ENCODE measurements around the gene RHBDD1. TPM values are rescaled to one million over a fixed set of nuclear protein-coding genes. Genes with fewer than 3 reads are reported as not detected.

RHBDD1 gene
- total RNA-seq, 2 donors from 2014 or later, result 7.9 to 9.9 TPM

- no peak for ATAC-seq
- Histone ChIP-seq H3K27me3 (no peaks in the 10 kb centered on the region), H3K27ac (peak overlapping the region; percentile 87 to 97 (median 95)), H3K9me3 (no peaks in the 10 kb centered on the region), H3K4me3 (no peak overlapping the region), H3K4me1 (peaks cover 58% of the 10 kb centered on the region), H3K36me3 (replicated peaks in 1 of 2; ENCODE audit: insufficient read depth in 1 of 2, low read depth in 2 of 2) (no peaks in the 10 kb centered on the region)
- WGBS, 2 donors, result 39 to 51% methylated on average over 2 of the region's 2 CpGs
- intact Hi-C loops (cut with DNase I), result no loop called here
- DNase-seq, result no peak
- TF ChIP-seq, protein P1, sequence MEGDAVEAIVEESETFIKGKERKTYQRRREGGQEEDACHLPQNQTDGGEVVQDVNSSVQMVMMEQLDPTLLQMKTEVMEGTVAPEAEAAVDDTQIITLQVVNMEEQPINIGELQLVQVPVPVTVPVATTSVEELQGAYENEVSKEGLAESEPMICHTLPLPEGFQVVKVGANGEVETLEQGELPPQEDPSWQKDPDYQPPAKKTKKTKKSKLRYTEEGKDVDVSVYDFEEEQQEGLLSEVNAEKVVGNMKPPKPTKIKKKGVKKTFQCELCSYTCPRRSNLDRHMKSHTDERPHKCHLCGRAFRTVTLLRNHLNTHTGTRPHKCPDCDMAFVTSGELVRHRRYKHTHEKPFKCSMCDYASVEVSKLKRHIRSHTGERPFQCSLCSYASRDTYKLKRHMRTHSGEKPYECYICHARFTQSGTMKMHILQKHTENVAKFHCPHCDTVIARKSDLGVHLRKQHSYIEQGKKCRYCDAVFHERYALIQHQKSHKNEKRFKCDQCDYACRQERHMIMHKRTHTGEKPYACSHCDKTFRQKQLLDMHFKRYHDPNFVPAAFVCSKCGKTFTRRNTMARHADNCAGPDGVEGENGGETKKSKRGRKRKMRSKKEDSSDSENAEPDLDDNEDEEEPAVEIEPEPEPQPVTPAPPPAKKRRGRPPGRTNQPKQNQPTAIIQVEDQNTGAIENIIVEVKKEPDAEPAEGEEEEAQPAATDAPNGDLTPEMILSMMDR (IDR thresholded peaks at IDR 0.05), result no peak
- no peak for TF ChIP-seq POLR2A (IDR thresholded peaks at IDR 0.05)
These were observed 45.4 kb upstream of the RHBDD1 start for GRCh38 chr2:226790431-226790830.

DNA sequence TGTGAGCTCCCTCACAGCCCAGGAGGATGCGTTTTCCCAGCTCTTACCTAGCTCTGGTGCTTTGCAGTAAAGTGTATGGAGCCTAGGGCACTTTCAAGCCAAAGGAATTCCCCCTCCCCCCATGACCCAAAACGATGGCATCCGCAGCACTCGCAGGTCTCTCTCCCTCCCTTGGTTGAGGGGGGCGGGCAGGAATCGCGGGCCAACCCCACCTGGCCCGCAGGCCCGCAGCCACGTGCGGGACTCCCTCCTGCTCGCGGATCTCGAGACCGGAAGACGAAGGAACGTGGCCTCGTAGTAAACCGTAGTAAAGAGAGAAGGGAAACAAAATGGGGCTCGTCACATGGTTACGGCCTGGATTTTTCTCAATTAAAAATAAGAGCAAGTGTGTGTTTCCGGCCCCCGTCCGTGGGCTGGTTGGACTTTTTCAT lies 44.8 kb upstream of the RHBDD1 start:
- H3K9me3 ChIP-seq, result no peaks in the 10 kb centered on the region
- TF ChIP-seq POLR2A (IDR thresholded peaks at IDR 0.05), result no peak
- TF ChIP-seq, protein P1 (IDR thresholded peaks at IDR 0.05), result no peak
- peaks cover 64% of the 10 kb centered on the region for H3K4me1 ChIP-seq
- peak overlapping the region; percentile 87 to 97 (median 95) for H3K27ac ChIP-seq
- no peaks in the 10 kb centered on the region for H3K36me3 ChIP-seq (replicated peaks in 1 of 2; ENCODE audit: insufficient read depth in 1 of 2, low read depth in 2 of 2)
- H3K27me3 ChIP-seq, result no peaks in the 10 kb centered on the region
- DNase-seq (peak in 2 of 4 donors; percentile 55 to 73), ATAC-seq (peak; percentile 63)
- WGBS, 2 donors, result 2 to 4% methylated on average over 23 to 24 of the region's 24 CpGs
- intact Hi-C loops (cut with DNase I), result no loop called here
- H3K4me3 ChIP-seq, result peak overlapping the region in 1 of 2 donors; percentile 20

DNA sequence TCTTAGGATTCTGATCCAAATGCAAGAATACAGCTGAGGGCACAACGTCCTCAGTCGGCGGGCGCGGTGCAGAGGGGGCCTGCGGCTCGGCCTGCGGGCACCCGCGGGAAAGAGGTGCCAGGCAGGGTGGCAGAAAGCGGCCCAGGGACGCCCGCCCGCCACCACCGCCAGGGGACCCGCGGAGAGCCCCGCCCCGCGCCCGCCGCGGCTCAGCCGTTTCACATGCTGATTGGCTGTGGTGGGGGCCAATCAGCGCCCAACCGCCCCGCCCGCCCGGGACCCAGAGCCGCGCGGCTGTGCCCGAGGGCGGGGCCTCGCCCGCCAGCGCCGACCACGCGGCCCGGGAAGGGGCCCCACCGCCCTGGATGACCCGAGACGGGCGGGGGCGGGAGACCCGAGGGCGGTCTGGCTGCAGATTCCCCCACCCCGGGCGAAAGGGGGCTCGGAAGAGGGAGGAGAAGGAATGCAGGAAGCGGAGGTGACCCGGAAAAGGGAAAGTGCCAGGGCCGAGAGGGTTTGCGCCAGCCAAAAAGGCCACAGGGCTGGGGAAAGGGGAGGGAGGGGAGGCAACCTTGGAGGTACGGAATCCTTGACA lies 44.3 kb upstream of the RHBDD1 start:
- Histone ChIP-seq H3K9me3 (no peaks in the 10 kb centered on the region), H3K27me3 (no peaks in the 10 kb centered on the region), H3K27ac (peak overlapping the region; percentile 87 to 97 (median 95)), H3K4me3 (peak overlapping the region; percentile 20 to 40), H3K36me3 (replicated peaks in 1 of 2; ENCODE audit: insufficient read depth in 1 of 2, low read depth in 2 of 2) (no peaks in the 10 kb centered on the region), H3K4me1 (peaks cover 69% of the 10 kb centered on the region)
- peak; percentile 90 to 94 (median 92) for DNase-seq
- TF ChIP-seq, protein P1 (IDR thresholded peaks at IDR 0.05), result peak; percentile 30 to 79 (median 60)
- TF ChIP-seq POLR2A (IDR thresholded peaks at IDR 0.05), result peak; percentile 72 to 82 (median 82)
- 1% methylated on average over 38 to 54 of the region's 56 CpGs for WGBS, 2 donors
- intact Hi-C loops (cut with DNase I), result no loop called here
- ATAC-seq, result peak; percentile 96

DNA sequence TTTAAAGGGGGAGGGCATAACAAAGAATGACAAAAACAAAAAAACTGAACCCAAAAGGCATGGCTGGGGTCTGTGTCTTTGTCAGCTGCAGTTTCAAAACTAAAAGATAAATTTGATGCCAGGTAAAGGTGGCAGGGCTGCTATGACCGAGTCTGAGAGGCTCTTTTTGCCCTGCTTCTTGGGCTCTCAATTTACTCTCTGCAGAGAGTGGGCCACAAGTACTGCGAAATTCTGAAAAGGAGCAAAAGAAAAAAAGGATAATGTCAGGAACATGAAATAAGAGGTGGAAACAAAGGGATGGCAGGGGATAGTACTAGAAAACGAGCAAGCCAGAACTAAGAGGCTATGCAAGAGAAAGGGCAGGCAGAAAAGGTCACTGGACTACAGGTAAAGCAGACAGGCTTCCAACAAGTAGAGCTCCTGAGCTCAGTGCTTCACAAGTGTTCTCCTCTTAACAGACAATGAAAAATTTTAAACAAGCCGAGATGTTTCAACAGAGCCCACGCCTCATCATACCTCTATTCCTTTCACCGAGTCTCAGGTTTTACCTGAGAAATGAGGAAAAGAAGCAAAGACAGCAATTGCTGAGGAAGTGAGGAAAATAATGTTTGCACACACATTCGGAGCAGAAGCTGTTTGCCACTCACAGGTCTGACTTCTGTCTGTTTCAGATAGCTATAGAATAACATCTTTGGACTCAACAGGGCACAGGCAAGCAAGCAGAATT lies 43.5 kb upstream of the RHBDD1 start:
- ATAC-seq (no peak), DNase-seq (no peak)
- Histone ChIP-seq H3K27me3 (no peaks in the 10 kb centered on the region), H3K4me1 (peaks cover 76% of the 10 kb centered on the region), H3K36me3 (replicated peaks in 1 of 2; ENCODE audit: insufficient read depth in 1 of 2, low read depth in 2 of 2) (no peaks in the 10 kb centered on the region), H3K27ac (peak overlapping the region; percentile 87 to 97 (median 95)), H3K9me3 (no peaks in the 10 kb centered on the region), H3K4me3 (no peak overlapping the region)
- intact Hi-C loops (cut with DNase I), result no loop called here
- WGBS, 2 donors, result 21 to 23% methylated on average over 7 of the region's 7 CpGs
- TF ChIP-seq, protein P1 (IDR thresholded peaks at IDR 0.05), result no peak
- TF ChIP-seq POLR2A (IDR thresholded peaks at IDR 0.05), result no peak
